Transverse colon (tissue), 4 donors: ENCODE results near the gene ZBTB18. TPM values are rescaled to one million over a fixed set of nuclear protein-coding genes. Genes with fewer than 3 reads are reported as not detected.

ENCODE experiments used
- DNase-seq: peaks from one replicate; pipeline ENCODE4 v3.0.0-alpha.2; 2019
- H3K27ac ChIP-seq, 4 donors: fragments of 200-600 bp; sonication (generic); 2 replicates each; pipeline ENCODE4 v1.5.1; 2016 to 2018; ENCODE audit warnings: inconsistent platforms in 4 of 4
- H3K27me3 ChIP-seq: fragments of 200-600 bp; sonication (generic); 2 replicates; pipeline ENCODE4 v1.5.1; 2017; ENCODE audit warnings: inconsistent platforms
- H3K36me3 ChIP-seq, 4 donors: fragments of 200-600 bp; sonication (generic); 2 replicates each; pipeline ENCODE4 v1.5.1; 2017 to 2019; ENCODE audit warnings: inconsistent platforms in 4 of 4
- H3K4me1 ChIP-seq, 4 donors: fragments of 200-600 bp; sonication (generic); 2 replicates each; pipeline ENCODE4 v1.5.1; 2017 to 2020; ENCODE audit warnings: inconsistent platforms in 4 of 4
- H3K4me3 ChIP-seq, 4 donors: fragments of 200-600 bp; sonication (generic); 1 replicate in 1 of 4; 2 replicates in 3 of 4; pipeline versions ENCODE4 v1.5.1 to v1.6.1; 2017 to 2019; ENCODE audit warnings: inconsistent platforms in 4 of 4
- H3K9me3 ChIP-seq, 2 donors: fragments of 200-600 bp; sonication (generic); 2 replicates each; pipeline ENCODE4 v1.5.1; 2017 to 2019; ENCODE audit warnings: inconsistent platforms in 2 of 2
- CTCF ChIP-seq, 5 experiments: fragments of 200-600 bp in 3 of 5; fragments of 450-650 bp in 2 of 5; sonication (generic) in 3 of 5; IDR thresholded peaks; 1 replicate in 2 of 5; 2 replicates in 3 of 5; pipeline ENCODE4 v1.5.1; 2016 to 2017; ENCODE audit warnings: antibody characterized with exemption in 5 of 5, inconsistent platforms in 3 of 5, mild to moderate bottlenecking in 2 of 5, moderate library complexity in 1 of 5
- EP300 ChIP-seq: sonication (generic); formaldehyde crosslinking; IDR thresholded peaks from one replicate; pipeline ENCODE4 v1.6.1; 2017; ENCODE audit warnings: antibody characterized with exemption, low read depth
- POLR2A ChIP-seq: fragments of 450-650 bp; IDR thresholded peaks from one replicate; pipeline ENCODE4 v1.6.1; 2016; ENCODE audit warnings: antibody characterized with exemption, mild to moderate bottlenecking, moderate library complexity
- POLR2AphosphoS5 ChIP-seq, 3 donors: sonication (generic); formaldehyde crosslinking; IDR thresholded peaks; one replicate each; pipeline ENCODE4 v1.6.1; 2016; ENCODE audit warnings: antibody characterized with exemption in 3 of 3
- WGBS, 2 donors: methylation state at CpG; one replicate each; pipeline ENCODE4 v1.1.5; 2018; ENCODE audit warnings: low coverage in 1 of 2; 5-methylcytosine and 5-hydroxymethylcytosine counted together
- in situ Hi-C, 4 donors: fragments of 200-750 bp; cut with MboI; loops; one replicate each; pipeline versions ENCODE4 v1.15.0 to v1.15.1; 2017; ENCODE audit warnings: low sequenced_read_pairs in 3 of 4, low pct_ligation_motif_present in 1 of 4, low pct_unique_long_range_greater_than_20kb in 1 of 4
- intact Hi-C: fragments of 100-400 bp; cut with DNase I; formaldehyde crosslinking; loops from one replicate; pipeline ENCODE4 v1.15.1; 2023; ENCODE audit warnings: low total_unique reads
- total RNA-seq, 4 donors: library from RNA; depleted of rRNA; stranded (reverse); fragments of >200 nt; gene quantifications; one replicate each; pipeline ENCODE4 v1.1.0, GENCODE V29; 2016

Gene ZBTB18
- total RNA-seq, 4 donors from 2014 or later: 4.1 to 32.8 (median 17.7) TPM

- in situ Hi-C loops: loop anchor here in 1 of 4 donors (25.0 kb wide), 1 partner anchor 410 kb away; the partner anchor contains the start of genes ADSS2 and CATSPERE
- Histone ChIP-seq H3K27me3 (no peaks in the 10 kb centered on the region), H3K36me3 (peaks cover 0 to 15% (median 6%) of the 10 kb centered on the region in 4 donors), H3K27ac (peak overlapping the region in 3 of 4 donors; percentile 35 to 96 (median 95)), H3K9me3 (no peaks in the 10 kb centered on the region), H3K4me3 (no peak overlapping the region), H3K4me1 (peaks cover 0 to 36% (median 15%) of the 10 kb centered on the region in 4 donors)
- TF ChIP-seq POLR2AphosphoS5 (IDR thresholded peaks at IDR 0.05) (no peak), EP300 (no peak), CTCF (IDR thresholded peaks at IDR 0.05) (no peak), POLR2A (no peak)
- WGBS, 2 donors: 15 to 29% methylated on average over 5 of the region's 5 CpGs
- DNase-seq: no peak
- intact Hi-C loops: no loop called here
Observed at GRCh38 chr1:244052016-244052727, 1.1 kb downstream of the ZBTB18 start.

GRCh38 chr1:244052728-244053312, 1.7 kb downstream of the ZBTB18 start:
- H3K36me3 ChIP-seq: peaks cover 0 to 15% (median 6%) of the 10 kb centered on the region in 4 donors
- DNase-seq: no peak
- peaks cover 0 to 35% (median 14%) of the 10 kb centered on the region in 4 donors for H3K4me1 ChIP-seq
- H3K27me3 ChIP-seq: no peaks in the 10 kb centered on the region
- H3K9me3 ChIP-seq: no peaks in the 10 kb centered on the region
- no peak overlapping the region for H3K4me3 ChIP-seq
- H3K27ac ChIP-seq: no peak overlapping the region
- TF ChIP-seq EP300: no peak
- no peak for TF ChIP-seq CTCF (IDR thresholded peaks at IDR 0.05)
- no peak for TF ChIP-seq POLR2A
- no peak for TF ChIP-seq POLR2AphosphoS5 (IDR thresholded peaks at IDR 0.05)
- intact Hi-C loops: no loop called here
- in situ Hi-C loops: loop anchor here in 1 of 4 donors (25.0 kb wide), 1 partner anchor 409 kb away; the partner anchor contains the start of genes ADSS2 and CATSPERE
- WGBS, 2 donors: 64 to 73% methylated on average over 6 of the region's 6 CpGs

GRCh38 chr1:244053831-244054230, 2.7 kb downstream of the ZBTB18 start:
- intact Hi-C loops (no loop called here), in situ Hi-C loops (loop anchor here in 1 of 4 donors (25.0 kb wide), 1 partner anchor 408 kb away; the partner anchor contains the start of genes ADSS2 and CATSPERE)
- no peak for TF ChIP-seq POLR2A
- TF ChIP-seq POLR2AphosphoS5 (IDR thresholded peaks at IDR 0.05): no peak
- TF ChIP-seq EP300: no peak
- no peak for TF ChIP-seq CTCF (IDR thresholded peaks at IDR 0.05)
- DNase-seq: no peak
- whole genome bisulfite sequencing, 2 donors: 85 to 91% methylated on average over 3 to 11 of the region's 11 CpGs
- no peak overlapping the region for H3K27ac ChIP-seq
- H3K9me3 ChIP-seq: no peaks in the 10 kb centered on the region
- H3K27me3 ChIP-seq: no peaks in the 10 kb centered on the region
- H3K4me3 ChIP-seq: no peak overlapping the region
- peaks cover 0 to 35% (median 14%) of the 10 kb centered on the region in 4 donors for H3K4me1 ChIP-seq
- H3K36me3 ChIP-seq: peaks cover 0 to 15% (median 6%) of the 10 kb centered on the region in 4 donors

- H3K36me3 ChIP-seq: peaks cover 0 to 15% (median 6%) of the 10 kb centered on the region in 4 donors
- in situ Hi-C loops (loop anchor here in 1 of 4 donors (25.0 kb wide), 1 partner anchor 408 kb away; the partner anchor contains the start of genes ADSS2 and CATSPERE), intact Hi-C loops (no loop called here)
- DNase-seq: no peak
- WGBS, 2 donors: 94 to 95% methylated on average over 4 to 17 of the region's 17 CpGs
- H3K27ac ChIP-seq: no peak overlapping the region
- H3K27me3 ChIP-seq: no peaks in the 10 kb centered on the region
- peaks cover 0 to 35% (median 14%) of the 10 kb centered on the region in 4 donors for H3K4me1 ChIP-seq
- TF ChIP-seq EP300 (no peak), POLR2AphosphoS5 (IDR thresholded peaks at IDR 0.05) (no peak), CTCF (IDR thresholded peaks at IDR 0.05) (no peak), POLR2A (no peak)
- no peaks in the 10 kb centered on the region for H3K9me3 ChIP-seq
- no peak overlapping the region for H3K4me3 ChIP-seq
Observed at GRCh38 chr1:244054247-244054923, 3.3 kb downstream of the ZBTB18 start.
